Stomach (tissue), 4 donors: ENCODE results near the gene CRTC3.
"Not testable (repeated sequence)": the region's sequence is repeated elsewhere in the genome, so short reads cannot be mapped to it uniquely, and the experiment has no call there.

Experiments used
- CTCF ChIP-seq, 7 experiments: fragments of 450-650 bp in 4 of 7; fragments of 200-600 bp in 3 of 7; sonication (generic) in 3 of 7; IDR thresholded peaks; one replicate each; pipeline ENCODE4 v1.5.1; 2016 to 2019; ENCODE audit warnings: antibody characterized with exemption in 7 of 7, control low read depth in 2 of 7, mild to moderate bottlenecking in 1 of 7
- EP300 ChIP-seq: sonication (generic); formaldehyde crosslinking; IDR thresholded peaks from one replicate; pipeline ENCODE4 v1.6.1; 2017; ENCODE audit warnings: antibody characterized with exemption
- POLR2A ChIP-seq, 4 donors: fragments of 450-650 bp; IDR thresholded peaks; one replicate each; pipeline ENCODE4 v1.6.1; 2016; ENCODE audit warnings: antibody characterized with exemption in 4 of 4, control low read depth in 2 of 4, mild to moderate bottlenecking in 1 of 4, moderate library complexity in 1 of 4
- POLR2AphosphoS5 ChIP-seq, 3 donors: sonication (generic); formaldehyde crosslinking; IDR thresholded peaks; one replicate each; pipeline ENCODE4 v1.6.1; 2016; ENCODE audit warnings: antibody characterized with exemption in 3 of 3

GRCh38 chr15:90524018-90524803 is 5.5 kb upstream of the CRTC3 start:
- not testable (repeated sequence) for TF ChIP-seq CTCF (IDR thresholded peaks at IDR 0.05); POLR2AphosphoS5 (IDR thresholded peaks at IDR 0.05); POLR2A (IDR thresholded peaks at IDR 0.05); EP300
